ENCODE data around the gene SH3BP5.
"Not testable (repeated sequence)": the region's sequence is repeated elsewhere in the genome, so short reads cannot be mapped to it uniquely, and the experiment has no call there.

SH3BP5 gene

GRCh38 chr3:15350141-15350540 lies 17.8 kb upstream of the SH3BP5 start:
- H2AFZ ChIP-seq (ENCODE audit: low read length), result no peak overlapping the region
- H3K79me2 ChIP-seq (ENCODE audit: low read length), result no peaks in the 10 kb centered on the region
- DNase-seq, result no peak
- TF ChIP-seq EZH2 (optimal IDR thresholded peaks at IDR 0.05; ENCODE audit: low read depth, low read length) (no peak), CTCF (IDR thresholded peaks at IDR 0.05; ENCODE audit: low read length) (no peak), EZH2phosphoT487 (IDR thresholded peaks at IDR 0.05; ENCODE audit: low read length) (no peak)
- no peaks in the 10 kb centered on the region for H3K9me3 ChIP-seq (replicated peaks; ENCODE audit: insufficient read depth, low read length)
- no peak overlapping the region for H3K4me3 ChIP-seq (ENCODE audit: low read length)
- H4K20me1 ChIP-seq (ENCODE audit: insufficient read depth, low read length), result no peaks in the 10 kb centered on the region
- no peaks in the 10 kb centered on the region for H3K9me2 ChIP-seq (replicated peaks; ENCODE audit: insufficient read depth, low read length)
- H3K36me3 ChIP-seq (replicated peaks; ENCODE audit: insufficient read depth, low read length), result no peaks in the 10 kb centered on the region
- no peaks in the 10 kb centered on the region for H3K27me3 ChIP-seq (replicated peaks; ENCODE audit: insufficient read depth, low read length)
- H3K27ac ChIP-seq (ENCODE audit: low read length), result no peak overlapping the region
- no peak overlapping the region for H3K4me2 ChIP-seq (ENCODE audit: low read depth, low read length)
- H3K4me1 ChIP-seq (ENCODE audit: low read length), result peaks cover 22% of the 10 kb centered on the region
- peaks cover 12% of the 10 kb centered on the region for H3F3A ChIP-seq (ENCODE audit: insufficient read depth, low read length)
- no peak overlapping the region for H3K9ac ChIP-seq (ENCODE audit: low read length)

- H3K27ac ChIP-seq (ENCODE audit: low read length); H2AFZ ChIP-seq (ENCODE audit: low read length); H3K4me3 ChIP-seq (ENCODE audit: low read length); H3K9me3 ChIP-seq (replicated peaks; ENCODE audit: insufficient read depth, low read length); H3K79me2 ChIP-seq (ENCODE audit: low read length); H3K9me2 ChIP-seq (replicated peaks; ENCODE audit: insufficient read depth, low read length); H4K20me1 ChIP-seq (ENCODE audit: insufficient read depth, low read length); H3K27me3 ChIP-seq (replicated peaks; ENCODE audit: insufficient read depth, low read length); DNase-seq; H3K4me2 ChIP-seq (ENCODE audit: low read depth, low read length); H3K9ac ChIP-seq (ENCODE audit: low read length); H3K36me3 ChIP-seq (replicated peaks; ENCODE audit: insufficient read depth, low read length): not testable (repeated sequence)
- Histone ChIP-seq H3F3A (ENCODE audit: insufficient read depth, low read length) (peaks cover 12% of the 10 kb centered on the region), H3K4me1 (ENCODE audit: low read length) (peaks cover 22% of the 10 kb centered on the region)
These were observed 17.1 kb upstream of the SH3BP5 start for GRCh38 chr3:15349438-15349837.

GRCh38 chr3:15348246-15348645 lies 15.9 kb upstream of the SH3BP5 start:
- Histone ChIP-seq H3K36me3 (replicated peaks; ENCODE audit: insufficient read depth, low read length) (no peaks in the 10 kb centered on the region), H3K9me2 (replicated peaks; ENCODE audit: insufficient read depth, low read length) (no peaks in the 10 kb centered on the region), H3K27me3 (replicated peaks; ENCODE audit: insufficient read depth, low read length) (no peaks in the 10 kb centered on the region), H3K27ac (ENCODE audit: low read length) (peak overlapping the region; percentile 34; the same call in 1 of the 2 replicates), H4K20me1 (ENCODE audit: insufficient read depth, low read length) (no peaks in the 10 kb centered on the region), H3K4me3 (ENCODE audit: low read length) (no peak overlapping the region), H3K4me2 (ENCODE audit: low read depth, low read length) (peak overlapping the region; percentile 29; the same call in 1 of the 2 replicates), H3F3A (ENCODE audit: insufficient read depth, low read length) (peaks cover 12% of the 10 kb centered on the region), H3K9ac (ENCODE audit: low read length) (no peak overlapping the region), H3K9me3 (replicated peaks; ENCODE audit: insufficient read depth, low read length) (no peaks in the 10 kb centered on the region), H3K4me1 (ENCODE audit: low read length) (peaks cover 22% of the 10 kb centered on the region), H3K79me2 (ENCODE audit: low read length) (no peaks in the 10 kb centered on the region), H2AFZ (ENCODE audit: low read length) (no peak overlapping the region)
- peak; percentile 27 for DNase-seq
- TF ChIP-seq EZH2phosphoT487 (IDR thresholded peaks at IDR 0.05; ENCODE audit: low read length), result no peak
- no peak for TF ChIP-seq EZH2 (optimal IDR thresholded peaks at IDR 0.05; ENCODE audit: low read depth, low read length)
- no peak for TF ChIP-seq CTCF (IDR thresholded peaks at IDR 0.05; ENCODE audit: low read length)

- peak overlapping the region; percentile 12; the same call in 1 of the 2 replicates for H3K4me2 ChIP-seq (ENCODE audit: low read depth, low read length)
- TF ChIP-seq EZH2phosphoT487 (IDR thresholded peaks at IDR 0.05; ENCODE audit: low read length) (no peak), CTCF (IDR thresholded peaks at IDR 0.05; ENCODE audit: low read length) (no peak), EZH2 (optimal IDR thresholded peaks at IDR 0.05; ENCODE audit: low read depth, low read length) (no peak)
These were observed 15.3 kb upstream of the SH3BP5 start for GRCh38 chr3:15347737-15348110.

More at GRCh38 chr3:15347737-15348110, 15.3 kb upstream of the SH3BP5 start:
- no peak overlapping the region for H3K9ac ChIP-seq (ENCODE audit: low read length)
- H4K20me1 ChIP-seq (ENCODE audit: insufficient read depth, low read length), result no peaks in the 10 kb centered on the region
- H3K4me1 ChIP-seq (ENCODE audit: low read length), result peaks cover 22% of the 10 kb centered on the region
- H3K27ac ChIP-seq (ENCODE audit: low read length), result peak overlapping the region; percentile 34; the same call in 1 of the 2 replicates
- no peaks in the 10 kb centered on the region for H3K79me2 ChIP-seq (ENCODE audit: low read length)
- DNase-seq, result no peak
- no peaks in the 10 kb centered on the region for H3K27me3 ChIP-seq (replicated peaks; ENCODE audit: insufficient read depth, low read length)
- H3K9me2 ChIP-seq (replicated peaks; ENCODE audit: insufficient read depth, low read length), result no peaks in the 10 kb centered on the region
- H3F3A ChIP-seq (ENCODE audit: insufficient read depth, low read length), result peaks cover 12% of the 10 kb centered on the region
- H3K9me3 ChIP-seq (replicated peaks; ENCODE audit: insufficient read depth, low read length), result no peaks in the 10 kb centered on the region
- H2AFZ ChIP-seq (ENCODE audit: low read length), result no peak overlapping the region
- H3K4me3 ChIP-seq (ENCODE audit: low read length), result no peak overlapping the region
- H3K36me3 ChIP-seq (replicated peaks; ENCODE audit: insufficient read depth, low read length), result no peaks in the 10 kb centered on the region
